HG03108 (cell line): ENCODE data around the gene UACA.
"Not testable (repeated sequence)": the region's sequence is repeated elsewhere in the genome, so short reads cannot be mapped to it uniquely, and the experiment has no call there.

Experiments used
- ATAC-seq: cut with Tn5 transposase; IDR thresholded peaks from one replicate; pipeline ENCODE4 v1.9.1; 2021; ENCODE audit warnings: moderate library complexity; ENCODE audit not compliant: unreplicated experiment

Gene UACA

GRCh38 chr15:70758790-70759462 is 4.4 kb downstream of the UACA start:
- ATAC-seq: no peak

- no peak for ATAC-seq
These were observed 5.7 kb downstream of the UACA start for GRCh38 chr15:70757627-70758026.

GRCh38 chr15:70754862-70755261 is 8.5 kb downstream of the UACA start:
- no peak for ATAC-seq

- ATAC-seq: no peak
These were observed 10.1 kb downstream of the UACA start for GRCh38 chr15:70753101-70753829.

- no peak for ATAC-seq
These were observed 11.1 kb downstream of the UACA start for GRCh38 chr15:70752193-70752635.

GRCh38 chr15:70750203-70750869 is 13.0 kb downstream of the UACA start:
- ATAC-seq: no peak

GRCh38 chr15:70748281-70748747 is 15.0 kb downstream of the UACA start:
- ATAC-seq: no peak

GRCh38 chr15:70746598-70746997 is 16.8 kb downstream of the UACA start:
- ATAC-seq: not testable (repeated sequence)

GRCh38 chr15:70742928-70743327 is 20.4 kb downstream of the UACA start:
- no peak for ATAC-seq

- no peak for ATAC-seq
These were observed 21.6 kb downstream of the UACA start for GRCh38 chr15:70741677-70742293.

GRCh38 chr15:70741107-70741531 is 22.2 kb downstream of the UACA start:
- ATAC-seq: no peak

GRCh38 chr15:70735040-70735439 is 28.3 kb downstream of the UACA start:
- not testable (repeated sequence) for ATAC-seq

GRCh38 chr15:70729164-70729563 is 34.2 kb downstream of the UACA start:
- ATAC-seq: no peak

- no peak for ATAC-seq
These were observed 36.6 kb downstream of the UACA start for GRCh38 chr15:70726753-70727152.

- no peak for ATAC-seq
These were observed 39.4 kb downstream of the UACA start for GRCh38 chr15:70723927-70724326.

GRCh38 chr15:70723122-70723422 is 40.3 kb downstream of the UACA start:
- no peak for ATAC-seq

GRCh38 chr15:70722266-70723121 is 40.9 kb downstream of the UACA start:
- no peak for ATAC-seq

- ATAC-seq: no peak
These were observed 42.9 kb downstream of the UACA start for GRCh38 chr15:70720228-70721016.

- no peak for ATAC-seq
These were observed 46.0 kb downstream of the UACA start for GRCh38 chr15:70717237-70717793.
